Hematopoietic multipotent progenitor cell (in vitro differentiated cells): ENCODE measurements around the gene FAM83E. TPM values are rescaled to one million over a fixed set of nuclear protein-coding genes. Genes with fewer than 3 reads are reported as not detected.
A peak's percentile ranks its signal among the peaks of the same experiment; 100 is the strongest.

Experiments used
- DNase-seq, 3 donors: peaks; one replicate each; pipeline ENCODE4 v3.0.0-alpha.2; 2011 to 2015; ENCODE audit warnings: low read depth in 2 of 3, low spot score in 2 of 3
- total RNA-seq: library from RNA; depleted of rRNA; stranded (reverse); fragments of >200 nt; gene quantifications from one replicate; pipeline ENCODE4 v1.2.3, GENCODE V29; 2012

The FAM83E gene
- total RNA-seq, 1 donor: 3.2 TPM

DNA sequence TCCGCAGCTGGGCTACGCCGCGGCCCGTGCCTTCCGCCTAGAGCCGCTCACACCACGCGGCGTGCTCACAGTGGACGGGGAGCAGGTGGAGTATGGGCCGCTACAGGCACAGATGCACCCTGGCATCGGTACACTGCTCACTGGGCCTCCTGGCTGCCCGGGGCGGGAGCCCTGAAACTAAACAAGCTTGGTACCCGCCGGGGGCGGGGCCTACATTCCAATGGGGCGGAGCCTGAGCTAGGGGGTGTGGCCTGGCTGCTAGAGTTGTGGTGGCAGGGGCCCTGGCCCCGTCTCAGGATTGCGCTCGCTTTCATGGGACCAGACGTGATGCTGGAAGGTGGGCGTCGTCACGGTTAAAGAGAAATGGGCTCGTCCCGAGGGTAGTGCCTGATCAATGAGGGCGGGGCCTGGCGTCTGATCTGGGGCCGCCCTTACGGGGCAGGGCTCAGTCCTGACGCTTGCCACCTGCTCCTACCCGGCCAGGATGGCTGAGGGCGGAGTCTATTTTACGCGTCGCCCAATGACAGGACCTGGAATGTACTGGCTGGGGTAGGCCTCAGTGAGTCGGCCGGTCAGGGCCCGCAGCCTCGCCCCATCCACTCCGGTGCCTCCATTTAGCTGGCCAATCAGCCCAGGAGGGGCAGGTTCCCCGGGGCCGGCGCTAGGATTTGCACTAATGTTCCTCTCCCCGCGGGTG, 14.9 kb upstream of the FAM83E start:
- no peak for DNase-seq

DNA sequence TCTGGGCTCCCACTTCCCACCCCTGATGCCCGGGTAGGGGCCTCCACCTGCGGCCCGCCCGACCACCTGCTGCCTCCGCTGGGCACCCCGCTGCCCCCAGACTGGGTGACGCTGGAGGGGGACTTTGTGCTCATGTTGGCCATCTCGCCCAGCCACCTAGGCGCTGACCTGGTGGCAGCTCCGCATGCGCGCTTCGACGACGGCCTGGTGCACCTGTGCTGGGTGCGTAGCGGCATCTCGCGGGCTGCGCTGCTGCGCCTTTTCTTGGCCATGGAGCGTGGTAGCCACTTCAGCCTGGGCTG, 14.4 kb upstream of the FAM83E start:
- DNase-seq: no peak

- no peak for DNase-seq
Observed at GRCh38 chr19:48628486-48629296, 13.8 kb upstream of the FAM83E start.

GRCh38 chr19:48627865-48628314, 13.0 kb upstream of the FAM83E start:
- DNase-seq: no peak

GRCh38 chr19:48627201-48627864, 12.5 kb upstream of the FAM83E start:
- no peak for DNase-seq

GRCh38 chr19:48625891-48626327, 11.0 kb upstream of the FAM83E start:
- DNase-seq: no peak

- no peak for DNase-seq
Observed at GRCh38 chr19:48624791-48625723, 10.2 kb upstream of the FAM83E start.

DNA sequence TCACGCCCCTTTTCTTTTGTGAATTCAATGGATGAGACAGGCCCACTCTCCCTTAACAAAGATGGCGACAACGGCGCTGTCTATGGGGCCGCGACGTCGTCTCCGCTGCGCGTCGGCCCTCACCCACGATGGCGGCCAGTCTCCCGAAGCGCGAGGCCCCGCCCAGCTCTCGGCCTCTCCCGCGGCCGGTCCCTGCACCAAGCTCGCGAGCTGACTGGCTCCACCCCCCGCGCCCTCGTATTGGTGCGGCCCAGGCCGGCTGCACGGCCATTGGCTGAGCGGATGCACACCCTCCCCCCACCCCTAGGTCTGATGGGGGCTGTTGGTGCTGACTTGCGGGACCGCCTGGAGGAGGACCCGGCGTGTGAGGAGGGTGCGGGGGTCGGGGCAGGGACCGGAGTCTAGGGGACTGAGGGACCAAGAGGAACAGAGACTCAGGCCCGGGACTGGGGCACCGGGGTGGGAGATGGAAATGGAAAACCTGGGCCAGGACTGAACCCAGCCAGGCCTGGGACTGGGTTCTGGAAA, 9.3 kb upstream of the FAM83E start:
- DNase-seq: peak; percentile 82 to 98 (median 98)

- no peak for DNase-seq
Observed at GRCh38 chr19:48623556-48624066, 8.7 kb upstream of the FAM83E start.

DNA sequence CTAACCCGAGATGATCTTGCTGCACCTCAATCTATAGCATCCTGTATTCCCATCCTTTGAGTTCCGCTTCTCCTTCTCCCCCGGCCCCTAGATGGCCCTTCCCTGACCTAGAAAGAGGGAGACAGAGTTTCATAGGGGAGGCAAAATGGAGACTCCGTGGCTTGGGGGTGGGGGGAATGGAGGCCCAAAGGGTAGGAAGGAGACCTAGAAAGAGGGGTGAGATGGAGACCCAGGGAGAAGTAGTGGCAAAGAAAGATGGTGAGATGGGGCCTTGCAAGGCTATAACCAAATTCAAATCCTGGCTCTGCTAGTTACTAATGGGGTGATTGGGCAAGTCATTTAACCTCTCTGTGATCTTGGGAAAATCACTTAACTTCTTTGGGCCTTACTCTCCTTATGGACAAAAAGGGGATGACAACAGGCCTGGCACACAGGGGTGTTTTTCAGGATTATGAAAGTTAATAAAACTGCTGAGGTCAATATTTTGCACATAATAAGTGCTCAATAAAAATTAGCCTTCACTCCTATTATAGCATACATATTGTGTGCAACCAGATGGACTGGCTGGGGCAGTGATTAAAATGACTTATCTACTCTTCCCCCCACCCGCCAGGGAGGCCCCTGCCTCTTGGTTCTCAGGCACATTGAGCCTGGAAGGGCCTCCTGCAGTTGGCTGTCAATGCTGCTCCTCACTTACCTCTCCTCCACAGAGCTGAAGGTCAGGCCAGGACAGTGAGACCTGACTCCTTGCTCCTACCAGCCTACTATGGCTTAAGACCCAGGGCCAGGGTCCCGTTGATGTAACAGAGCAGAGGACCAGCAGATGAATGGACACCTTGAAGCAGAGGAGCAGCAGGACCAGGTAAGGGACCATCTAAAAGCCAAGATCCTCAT, 5.1 kb upstream of the FAM83E start:
- no peak for DNase-seq

DNA sequence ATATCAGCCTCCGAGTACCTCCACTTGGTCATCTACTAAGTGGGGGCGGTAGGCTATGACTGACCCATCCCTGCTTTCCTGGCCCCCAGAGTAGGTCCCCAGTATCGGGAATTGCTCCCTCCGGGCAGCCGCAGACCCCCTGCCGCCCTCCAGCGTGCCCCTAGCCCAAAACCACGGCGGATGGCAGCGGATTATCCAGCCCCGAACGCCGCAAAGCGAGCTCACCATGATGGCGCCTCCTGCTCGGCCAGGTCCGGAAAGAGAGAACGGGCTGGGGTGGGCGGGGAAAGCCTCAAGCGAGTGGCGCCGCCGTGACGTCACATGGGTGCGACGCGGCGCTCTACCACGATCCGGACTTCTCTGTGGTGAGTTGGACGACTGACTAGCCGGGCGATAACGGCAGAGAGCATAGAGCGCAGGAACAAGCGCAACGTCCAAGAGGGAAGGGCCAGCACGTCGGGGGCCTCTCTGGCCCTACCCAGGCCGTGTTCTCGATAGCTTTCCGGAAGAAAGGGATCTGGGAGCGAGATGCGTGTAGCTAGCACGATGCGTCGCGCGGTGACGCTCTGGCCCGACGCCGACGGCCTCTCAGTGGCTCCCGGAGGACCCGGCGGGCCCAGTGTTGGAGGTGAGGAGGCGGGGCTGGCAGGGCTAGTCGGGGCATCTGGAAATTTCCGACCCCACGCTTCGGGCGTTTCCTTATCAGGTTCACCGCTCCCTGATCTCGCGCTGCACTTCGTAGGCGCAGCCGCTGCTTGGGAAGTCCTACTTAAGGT, 4.2 kb upstream of the FAM83E start, which contains the start of the genes RPL18 and SPHK2:
TSS of gene RPL18 (minus strand) at position 263 of the 776 bp plus-strand sequence. CDS start at position 228, 35 bp downstream.
TSS of gene SPHK2 (plus strand) at position 591 of the 776 bp plus-strand sequence. CDS start 1,009 bp downstream, outside the sequence.
- peak; percentile 98 to 99 (median 99) for DNase-seq

DNA sequence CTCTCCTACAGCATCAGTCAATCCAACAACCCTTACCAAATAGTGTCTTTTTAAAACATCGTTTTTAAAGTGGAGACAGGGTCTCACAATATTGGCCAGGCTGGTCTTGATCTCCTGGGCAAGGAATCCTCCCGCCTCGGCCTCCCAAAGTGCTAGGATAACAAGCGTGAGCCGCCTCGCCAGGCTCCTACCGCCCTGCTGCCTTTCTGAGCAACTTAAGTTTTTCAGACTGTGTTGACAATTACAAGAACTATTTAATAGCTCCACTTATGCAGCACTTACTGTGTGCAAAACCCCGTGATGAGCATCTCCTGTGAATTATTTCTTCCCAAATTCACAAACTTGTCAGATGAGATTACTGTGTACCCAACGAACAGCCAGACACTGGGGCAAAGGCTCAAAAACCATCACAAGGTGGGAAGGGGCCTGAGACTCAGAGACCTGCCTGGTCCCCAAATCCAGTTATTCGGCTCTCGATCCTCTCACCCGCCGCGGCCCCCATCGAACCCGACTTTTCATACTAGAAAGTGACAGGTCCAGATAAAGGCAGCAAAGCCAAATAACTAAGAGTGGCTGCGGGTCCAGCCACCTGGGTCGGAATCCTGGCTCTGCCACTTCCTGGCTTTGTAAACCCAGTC, 3.5 kb upstream of the FAM83E start:
- no peak for DNase-seq

GRCh38 chr19:48617146-48617937, 2.5 kb upstream of the FAM83E start:
- DNase-seq: no peak

DNA sequence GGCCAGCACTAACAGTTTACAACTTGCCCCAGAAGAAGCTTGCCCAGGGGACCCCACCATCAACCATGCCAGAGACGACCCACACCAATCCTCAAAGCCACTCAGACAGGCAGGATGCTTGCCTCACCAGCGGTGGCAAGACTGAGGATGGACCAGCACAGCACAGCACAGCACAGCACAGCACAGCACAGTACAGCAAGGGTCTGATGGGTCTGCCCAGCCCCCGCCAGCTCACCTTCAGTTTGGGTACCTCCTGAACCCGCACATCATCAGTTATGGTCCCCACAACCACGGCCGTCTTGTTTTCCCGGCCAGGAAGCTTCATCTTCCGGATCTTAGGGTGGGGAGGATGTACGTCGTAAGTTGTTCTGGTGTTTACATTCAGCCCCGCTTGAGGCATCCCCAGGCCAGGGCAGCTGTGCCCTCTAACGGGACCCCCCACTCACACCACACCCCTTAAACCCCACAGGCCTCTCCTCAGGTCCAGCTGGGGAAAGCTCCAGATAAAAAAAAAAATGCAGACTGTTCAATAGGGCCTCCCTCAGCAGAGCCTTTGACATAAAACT, 1.7 kb upstream of the FAM83E start:
- no peak for DNase-seq

DNA sequence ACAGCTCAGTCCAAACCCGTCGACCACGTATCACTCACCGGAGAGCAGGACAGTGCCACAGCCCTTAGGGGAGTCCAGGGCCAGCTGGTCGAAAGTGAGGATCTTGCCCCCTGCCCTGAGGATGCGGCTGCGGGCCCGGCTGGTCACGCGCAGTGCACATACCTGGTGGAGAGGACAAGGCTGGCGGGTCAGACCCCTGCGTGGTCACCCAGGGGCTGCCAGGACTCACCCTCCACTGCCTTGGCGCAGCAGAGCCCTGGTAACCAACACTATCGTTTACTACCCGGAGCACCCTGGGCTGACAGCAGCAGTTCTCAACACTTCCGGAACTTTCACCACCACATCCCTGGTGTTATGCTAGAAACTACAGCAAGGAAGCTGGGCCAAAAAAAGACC, 1.2 kb upstream of the FAM83E start:
- DNase-seq: no peak

- DNase-seq: no peak
Observed at GRCh38 chr19:48615231-48616040, 560 bp upstream of the FAM83E start.
